ENCODE measurements around the gene WHRN. TPM values are rescaled to one million over a fixed set of nuclear protein-coding genes. Genes with fewer than 3 reads are reported as not detected.

WHRN gene
- total RNA-seq, 2 donors from 2014 or later, result 3.3 to 3.6 TPM

GRCh38 chr9:114411452-114411851 lies 93.8 kb downstream of the WHRN start:
- no peaks in the 10 kb centered on the region for H3K9me3 ChIP-seq
- no peak for DNase-seq
- H3K36me3 ChIP-seq, result no peaks in the 10 kb centered on the region
- no peak for TF ChIP-seq CTCF (IDR thresholded peaks at IDR 0.05)
- no peaks in the 10 kb centered on the region for H3K4me1 ChIP-seq
- intact Hi-C loops (cut with DNase I), result no loop called here
- no peak overlapping the region for H3K9ac ChIP-seq (ENCODE audit: low read depth in 2 of 2, low read length in 2 of 2)
- no peak overlapping the region for H3K4me3 ChIP-seq
- H3K27me3 ChIP-seq, result no peaks in the 10 kb centered on the region
- no peak overlapping the region for H3K27ac ChIP-seq

GRCh38 chr9:114410910-114411309 lies 94.4 kb downstream of the WHRN start:
- H3K4me3 ChIP-seq, result no peak overlapping the region
- no peak overlapping the region for H3K9ac ChIP-seq (ENCODE audit: low read depth in 2 of 2, low read length in 2 of 2)
- H3K4me1 ChIP-seq, result no peaks in the 10 kb centered on the region
- H3K36me3 ChIP-seq, result no peaks in the 10 kb centered on the region
- no peak for TF ChIP-seq CTCF (IDR thresholded peaks at IDR 0.05)
- no peak overlapping the region for H3K27ac ChIP-seq
- intact Hi-C loops (cut with DNase I), result no loop called here
- H3K9me3 ChIP-seq, result no peaks in the 10 kb centered on the region
- no peak for DNase-seq
- H3K27me3 ChIP-seq, result no peaks in the 10 kb centered on the region

- Histone ChIP-seq H3K27me3 (no peaks in the 10 kb centered on the region), H3K4me1 (no peaks in the 10 kb centered on the region), H3K9ac (ENCODE audit: low read depth in 2 of 2, low read length in 2 of 2) (no peak overlapping the region), H3K4me3 (no peak overlapping the region), H3K36me3 (no peaks in the 10 kb centered on the region), H3K9me3 (no peaks in the 10 kb centered on the region), H3K27ac (no peak overlapping the region)
- intact Hi-C loops (cut with DNase I), result loop anchor here (5.0 to 10.0 kb wide), 3 partner anchors 75 to 602 kb away; no protein-coding TSS in a partner anchor
- no peak for DNase-seq
- TF ChIP-seq CTCF (IDR thresholded peaks at IDR 0.05), result no peak
Measured at GRCh38 chr9:114409842-114410241, 95.4 kb downstream of the WHRN start.

DNA sequence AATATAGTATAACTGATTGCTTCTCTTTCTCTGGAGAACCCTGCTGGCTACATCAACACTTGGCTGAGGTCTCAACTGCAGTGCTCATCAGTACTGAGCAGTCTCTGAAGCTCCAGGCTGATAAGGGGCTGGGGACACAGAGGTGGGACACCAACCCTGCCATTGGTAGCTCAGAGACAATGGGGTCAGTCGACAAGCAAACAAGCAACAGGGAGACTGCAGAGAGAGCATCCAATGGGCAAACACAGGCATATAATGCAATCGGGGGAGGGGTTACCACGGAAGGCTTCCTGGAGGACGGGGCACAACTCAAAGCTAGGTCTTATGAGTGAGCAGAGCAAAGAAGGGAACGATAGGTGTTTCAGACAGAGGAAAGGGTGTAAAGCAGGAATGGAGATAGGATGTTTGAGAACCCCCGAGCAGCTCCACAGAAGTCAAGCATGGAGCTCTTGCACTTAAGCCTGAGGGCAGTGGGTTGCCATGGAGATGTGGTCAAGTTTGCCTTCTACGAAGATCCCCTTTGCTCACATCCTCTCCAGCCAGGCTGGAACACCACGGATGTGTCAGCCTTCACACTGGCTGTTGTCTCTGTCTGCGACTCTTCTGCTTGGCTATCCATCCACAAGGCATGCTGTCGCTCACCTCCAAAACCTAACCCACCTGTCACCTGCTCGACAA lies 96.0 kb downstream of the WHRN start:
- intact Hi-C loops (cut with DNase I), result loop anchor here (5.0 to 10.0 kb wide), 3 partner anchors 76 to 603 kb away; no protein-coding TSS in a partner anchor
- H3K4me3 ChIP-seq, result no peak overlapping the region
- H3K9ac ChIP-seq (ENCODE audit: low read depth in 2 of 2, low read length in 2 of 2), result no peak overlapping the region
- no peaks in the 10 kb centered on the region for H3K36me3 ChIP-seq
- no peaks in the 10 kb centered on the region for H3K27me3 ChIP-seq
- no peaks in the 10 kb centered on the region for H3K4me1 ChIP-seq
- H3K9me3 ChIP-seq, result no peaks in the 10 kb centered on the region
- no peak for DNase-seq
- H3K27ac ChIP-seq, result no peak overlapping the region
- TF ChIP-seq CTCF (IDR thresholded peaks at IDR 0.05), result no peak

DNA sequence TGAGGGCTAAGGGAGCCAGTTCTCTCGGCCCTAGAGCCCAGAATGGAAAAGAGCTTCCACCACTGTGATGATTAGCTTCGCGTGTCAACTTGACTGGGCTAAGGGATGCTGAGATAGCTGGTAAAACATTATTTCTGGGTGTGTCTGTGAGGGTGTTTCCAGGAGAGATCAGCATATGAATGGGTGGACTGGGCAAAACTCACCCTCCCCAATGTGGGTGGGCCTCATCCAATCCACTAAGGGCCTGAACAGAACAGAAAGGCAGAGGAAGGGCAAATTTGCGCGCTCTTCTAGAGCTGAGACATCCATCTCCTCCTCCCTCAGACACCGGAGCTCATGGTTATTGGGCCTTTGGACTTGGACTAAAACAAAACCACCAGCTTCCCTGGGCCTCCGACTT lies 96.6 kb downstream of the WHRN start:
- intact Hi-C loops (cut with DNase I), result loop anchor here (5.0 to 10.0 kb wide), 3 partner anchors 76 to 604 kb away; no protein-coding TSS in a partner anchor
- H3K9ac ChIP-seq (ENCODE audit: low read depth in 2 of 2, low read length in 2 of 2), result no peak overlapping the region
- no peaks in the 10 kb centered on the region for H3K4me1 ChIP-seq
- no peak overlapping the region for H3K4me3 ChIP-seq
- no peaks in the 10 kb centered on the region for H3K36me3 ChIP-seq
- no peak for TF ChIP-seq CTCF (IDR thresholded peaks at IDR 0.05)
- H3K9me3 ChIP-seq, result no peaks in the 10 kb centered on the region
- H3K27ac ChIP-seq, result no peak overlapping the region
- H3K27me3 ChIP-seq, result no peaks in the 10 kb centered on the region
- no peak for DNase-seq

Data from colonic mucosa (tissue), 4 donors.